ENCODE measurements around the gene PRR33.
"Not testable (repeated sequence)": the region's sequence is repeated elsewhere in the genome, so short reads cannot be mapped to it uniquely, and the experiment has no call there.

The PRR33 gene

GRCh38 chr11:1891831-1892115 lies at the start of gene PRR33:
Gene PRR33 (minus strand): TSS chr11:1891895. CDS start chr11:1890584, 1,311 bp downstream.
- DNase-seq, result no peak

GRCh38 chr11:1939788-1940187 lies 48.1 kb upstream of the PRR33 start:
- DNase-seq, result not testable (repeated sequence)

GRCh38 chr11:1939006-1939625 lies 47.4 kb upstream of the PRR33 start:
- DNase-seq, result no peak

- DNase-seq, result no peak
Observed at GRCh38 chr11:1938343-1939005, 46.8 kb upstream of the PRR33 start.

- no peak for DNase-seq
Observed at GRCh38 chr11:1937616-1938342, 46.1 kb upstream of the PRR33 start.

GRCh38 chr11:1936781-1937615 lies 45.3 kb upstream of the PRR33 start:
- no peak for DNase-seq

GRCh38 chr11:1936072-1936780 lies 44.5 kb upstream of the PRR33 start:
- DNase-seq, result no peak

GRCh38 chr11:1935156-1936071 lies 43.7 kb upstream of the PRR33 start:
- DNase-seq, result no peak

GRCh38 chr11:1934335-1935155 lies 42.9 kb upstream of the PRR33 start:
- DNase-seq, result no peak

- no peak for DNase-seq
Observed at GRCh38 chr11:1933416-1934334, 42.0 kb upstream of the PRR33 start.

GRCh38 chr11:1932681-1933080 lies 41.0 kb upstream of the PRR33 start:
- no peak for DNase-seq

GRCh38 chr11:1932105-1932480 lies 40.4 kb upstream of the PRR33 start:
- DNase-seq, result no peak

- peak; percentile 11 for DNase-seq
Observed at GRCh38 chr11:1931341-1932104, 39.8 kb upstream of the PRR33 start.

GRCh38 chr11:1930462-1930830 lies 38.8 kb upstream of the PRR33 start:
- DNase-seq, result no peak

GRCh38 chr11:1929621-1930461 lies 38.1 kb upstream of the PRR33 start:
- no peak for DNase-seq

- DNase-seq, result no peak
Observed at GRCh38 chr11:1928891-1929541, 37.3 kb upstream of the PRR33 start.

GRCh38 chr11:1928470-1928890 lies 36.8 kb upstream of the PRR33 start:
- no peak for DNase-seq
